Measurements from ENCODE around the gene GHITM.

GHITM gene

GRCh38 chr10:84193846-84194423 lies 54.6 kb downstream of the GHITM start:
- Histone ChIP-seq H3K27me3 (replicated peaks; ENCODE audit: control insufficient read depth, insufficient read depth, low read length) (peaks cover 75% of the 10 kb centered on the region), H3K9ac (ENCODE audit: low read length) (no peak overlapping the region), H3K9me3 (ENCODE audit: control insufficient read depth, low read length) (no peaks in the 10 kb centered on the region), H3K4me1 (ENCODE audit: control insufficient read depth, insufficient read depth, low read length) (no peaks in the 10 kb centered on the region), H3K36me3 (ENCODE audit: control insufficient read depth, insufficient read depth, low read length, severe bottlenecking) (no peaks in the 10 kb centered on the region), H3K4me3 (ENCODE audit: low read length) (peak overlapping the region; percentile 68)
- no peak for DNase-seq (ENCODE audit: low read depth)

- Histone ChIP-seq H3K27me3 (replicated peaks; ENCODE audit: control insufficient read depth, insufficient read depth, low read length) (peaks cover 71% of the 10 kb centered on the region), H3K9ac (ENCODE audit: low read length) (no peak within 1 kb of the TSS), H3K4me3 (ENCODE audit: low read length) (peak within 1 kb of the TSS; percentile 68), H3K9me3 (ENCODE audit: control insufficient read depth, low read length) (no peaks in the 10 kb centered on the region), H3K36me3 (ENCODE audit: control insufficient read depth, insufficient read depth, low read length, severe bottlenecking) (no peaks in the 10 kb centered on the region), H3K4me1 (ENCODE audit: control insufficient read depth, insufficient read depth, low read length) (no peaks in the 10 kb centered on the region)
- DNase-seq (ENCODE audit: low read depth), result peak; percentile 15
These were observed 55.2 kb downstream of the GHITM start, which contains the start of gene CDHR1 for GRCh38 chr10:84194424-84195043. Gene CDHR1 (plus strand): TSS chr10:84194537. CDS start chr10:84194761, 224 bp downstream.

- DNase-seq (ENCODE audit: low read depth), result no peak
- H3K4me3 ChIP-seq (ENCODE audit: low read length), result peak overlapping the region; percentile 68
- peaks cover 72% of the 10 kb centered on the region for H3K27me3 ChIP-seq (replicated peaks; ENCODE audit: control insufficient read depth, insufficient read depth, low read length)
- H3K4me1 ChIP-seq (ENCODE audit: control insufficient read depth, insufficient read depth, low read length), result no peaks in the 10 kb centered on the region
- no peaks in the 10 kb centered on the region for H3K36me3 ChIP-seq (ENCODE audit: control insufficient read depth, insufficient read depth, low read length, severe bottlenecking)
- H3K9me3 ChIP-seq (ENCODE audit: control insufficient read depth, low read length), result no peaks in the 10 kb centered on the region
- H3K9ac ChIP-seq (ENCODE audit: low read length), result no peak overlapping the region
These were observed 55.9 kb downstream of the GHITM start for GRCh38 chr10:84195044-84195830.

DNA sequence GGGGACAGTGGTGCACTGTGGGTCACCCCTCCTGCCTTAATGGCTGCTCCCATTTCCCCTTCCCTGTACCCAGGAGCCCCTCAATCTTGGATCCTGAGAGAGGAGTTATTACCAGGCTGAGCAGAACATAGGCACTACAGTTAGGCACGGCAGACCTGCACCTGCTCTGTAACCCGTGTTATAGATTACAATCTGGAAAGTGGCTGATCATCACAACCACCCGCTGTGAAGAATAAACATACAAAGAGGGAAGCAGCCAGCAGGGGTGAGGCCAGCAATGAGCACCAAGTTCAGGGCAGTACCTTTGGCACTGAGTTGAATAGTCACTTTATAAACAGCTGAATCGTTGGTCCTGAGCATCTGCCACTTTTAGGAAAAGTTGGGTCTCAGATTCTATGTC lies 56.8 kb downstream of the GHITM start:
- Histone ChIP-seq H3K27me3 (replicated peaks; ENCODE audit: control insufficient read depth, insufficient read depth, low read length) (peaks cover 72% of the 10 kb centered on the region), H3K4me3 (ENCODE audit: low read length) (no peak overlapping the region), H3K4me1 (ENCODE audit: control insufficient read depth, insufficient read depth, low read length) (no peaks in the 10 kb centered on the region), H3K9me3 (ENCODE audit: control insufficient read depth, low read length) (no peaks in the 10 kb centered on the region), H3K36me3 (ENCODE audit: control insufficient read depth, insufficient read depth, low read length, severe bottlenecking) (no peaks in the 10 kb centered on the region), H3K9ac (ENCODE audit: low read length) (no peak overlapping the region)
- no peak for DNase-seq (ENCODE audit: low read depth)

- no peak for DNase-seq (ENCODE audit: low read depth)
- Histone ChIP-seq H3K9me3 (ENCODE audit: control insufficient read depth, low read length) (no peaks in the 10 kb centered on the region), H3K36me3 (ENCODE audit: control insufficient read depth, insufficient read depth, low read length, severe bottlenecking) (no peaks in the 10 kb centered on the region), H3K4me1 (ENCODE audit: control insufficient read depth, insufficient read depth, low read length) (no peaks in the 10 kb centered on the region), H3K9ac (ENCODE audit: low read length) (no peak overlapping the region), H3K4me3 (ENCODE audit: low read length) (no peak overlapping the region), H3K27me3 (replicated peaks; ENCODE audit: control insufficient read depth, insufficient read depth, low read length) (peaks cover 71% of the 10 kb centered on the region)
These were observed 57.6 kb downstream of the GHITM start for GRCh38 chr10:84196941-84197340.

DNA sequence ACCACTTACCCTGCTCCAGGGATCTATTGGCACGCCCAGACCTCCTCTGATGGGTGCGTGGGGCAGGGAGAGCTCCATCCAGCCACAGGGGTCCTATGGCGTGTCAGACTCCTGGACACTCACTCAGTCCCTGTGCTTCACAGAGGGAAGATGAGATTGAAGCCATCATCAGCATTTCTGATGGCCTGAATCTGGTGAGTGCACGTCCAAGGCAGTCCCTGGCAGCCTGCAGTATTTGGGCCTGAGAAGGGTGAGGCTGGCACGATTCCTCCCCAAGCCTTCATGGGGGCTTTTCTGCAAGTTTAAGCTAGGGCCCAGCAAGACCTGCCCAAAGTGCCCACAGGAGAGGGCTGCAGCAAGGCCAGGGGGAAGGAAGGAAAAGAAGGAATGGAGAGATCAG lies 58.3 kb downstream of the GHITM start:
- DNase-seq (ENCODE audit: low read depth), result no peak
- no peaks in the 10 kb centered on the region for H3K4me1 ChIP-seq (ENCODE audit: control insufficient read depth, insufficient read depth, low read length)
- H3K27me3 ChIP-seq (replicated peaks; ENCODE audit: control insufficient read depth, insufficient read depth, low read length), result peaks cover 72% of the 10 kb centered on the region
- H3K4me3 ChIP-seq (ENCODE audit: low read length), result no peak overlapping the region
- H3K9me3 ChIP-seq (ENCODE audit: control insufficient read depth, low read length), result no peaks in the 10 kb centered on the region
- H3K9ac ChIP-seq (ENCODE audit: low read length), result no peak overlapping the region
- H3K36me3 ChIP-seq (ENCODE audit: control insufficient read depth, insufficient read depth, low read length, severe bottlenecking), result no peaks in the 10 kb centered on the region

GRCh38 chr10:84198206-84198915 lies 59.1 kb downstream of the GHITM start:
- H3K27me3 ChIP-seq (replicated peaks; ENCODE audit: control insufficient read depth, insufficient read depth, low read length), result peaks cover 69% of the 10 kb centered on the region
- no peak for DNase-seq (ENCODE audit: low read depth)
- H3K4me3 ChIP-seq (ENCODE audit: low read length), result no peak overlapping the region
- no peaks in the 10 kb centered on the region for H3K9me3 ChIP-seq (ENCODE audit: control insufficient read depth, low read length)
- H3K9ac ChIP-seq (ENCODE audit: low read length), result no peak overlapping the region
- H3K4me1 ChIP-seq (ENCODE audit: control insufficient read depth, insufficient read depth, low read length), result no peaks in the 10 kb centered on the region
- no peaks in the 10 kb centered on the region for H3K36me3 ChIP-seq (ENCODE audit: control insufficient read depth, insufficient read depth, low read length, severe bottlenecking)

GRCh38 chr10:84200537-84201243 lies 61.4 kb downstream of the GHITM start:
- H3K4me1 ChIP-seq (ENCODE audit: control insufficient read depth, insufficient read depth, low read length), result no peaks in the 10 kb centered on the region
- DNase-seq (ENCODE audit: low read depth), result no peak
- no peaks in the 10 kb centered on the region for H3K36me3 ChIP-seq (ENCODE audit: control insufficient read depth, insufficient read depth, low read length, severe bottlenecking)
- peaks cover 49% of the 10 kb centered on the region for H3K27me3 ChIP-seq (replicated peaks; ENCODE audit: control insufficient read depth, insufficient read depth, low read length)
- H3K4me3 ChIP-seq (ENCODE audit: low read length), result no peak overlapping the region
- no peak overlapping the region for H3K9ac ChIP-seq (ENCODE audit: low read length)
- no peaks in the 10 kb centered on the region for H3K9me3 ChIP-seq (ENCODE audit: control insufficient read depth, low read length)

DNA sequence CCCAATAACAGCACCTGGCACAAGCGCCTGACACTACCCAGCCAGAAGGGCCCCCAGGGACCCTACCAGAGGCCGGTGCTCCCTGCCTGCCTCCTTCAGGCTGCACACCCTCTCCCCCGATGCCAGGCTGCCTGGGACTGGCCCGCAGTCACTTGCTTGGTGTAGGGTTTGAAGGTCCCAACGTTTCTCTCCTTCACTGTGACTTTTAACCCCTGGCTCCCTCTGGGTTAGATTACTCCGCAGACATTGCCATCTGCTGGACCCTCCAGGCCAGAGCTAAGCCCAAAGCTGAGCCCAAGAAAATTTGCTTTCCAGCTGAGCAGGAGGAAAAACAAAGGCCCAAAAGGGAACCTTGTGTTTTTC lies 61.9 kb downstream of the GHITM start:
- Histone ChIP-seq H3K4me1 (ENCODE audit: control insufficient read depth, insufficient read depth, low read length) (no peaks in the 10 kb centered on the region), H3K9me3 (ENCODE audit: control insufficient read depth, low read length) (no peaks in the 10 kb centered on the region), H3K4me3 (ENCODE audit: low read length) (no peak overlapping the region), H3K27me3 (replicated peaks; ENCODE audit: control insufficient read depth, insufficient read depth, low read length) (peaks cover 44% of the 10 kb centered on the region), H3K9ac (ENCODE audit: low read length) (no peak overlapping the region), H3K36me3 (ENCODE audit: control insufficient read depth, insufficient read depth, low read length, severe bottlenecking) (no peaks in the 10 kb centered on the region)
- DNase-seq (ENCODE audit: low read depth), result no peak

DNA sequence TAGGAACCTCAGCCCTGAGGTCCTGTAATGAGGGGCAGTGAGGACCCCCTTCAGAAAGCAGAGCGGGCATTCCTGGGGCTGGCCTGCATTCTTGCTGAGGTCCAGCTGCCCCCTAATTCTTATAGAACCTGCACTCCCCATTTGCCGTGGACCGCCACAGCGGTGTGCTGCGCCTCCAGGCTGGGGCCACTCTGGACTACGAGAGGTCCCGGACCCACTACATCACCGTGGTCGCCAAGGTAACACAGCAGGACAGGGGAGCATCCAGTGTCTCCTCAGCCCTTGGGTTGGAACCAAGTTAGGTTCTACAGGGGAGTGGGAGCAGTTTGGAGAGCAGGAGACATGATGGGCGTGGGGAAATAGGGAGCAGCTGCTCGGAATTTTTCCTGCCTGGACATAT lies 62.4 kb downstream of the GHITM start:
- Histone ChIP-seq H3K4me1 (ENCODE audit: control insufficient read depth, insufficient read depth, low read length) (no peaks in the 10 kb centered on the region), H3K27me3 (replicated peaks; ENCODE audit: control insufficient read depth, insufficient read depth, low read length) (peaks cover 42% of the 10 kb centered on the region), H3K4me3 (ENCODE audit: low read length) (no peak overlapping the region), H3K9ac (ENCODE audit: low read length) (no peak overlapping the region), H3K36me3 (ENCODE audit: control insufficient read depth, insufficient read depth, low read length, severe bottlenecking) (no peaks in the 10 kb centered on the region), H3K9me3 (ENCODE audit: control insufficient read depth, low read length) (no peaks in the 10 kb centered on the region)
- no peak for DNase-seq (ENCODE audit: low read depth)

DNA sequence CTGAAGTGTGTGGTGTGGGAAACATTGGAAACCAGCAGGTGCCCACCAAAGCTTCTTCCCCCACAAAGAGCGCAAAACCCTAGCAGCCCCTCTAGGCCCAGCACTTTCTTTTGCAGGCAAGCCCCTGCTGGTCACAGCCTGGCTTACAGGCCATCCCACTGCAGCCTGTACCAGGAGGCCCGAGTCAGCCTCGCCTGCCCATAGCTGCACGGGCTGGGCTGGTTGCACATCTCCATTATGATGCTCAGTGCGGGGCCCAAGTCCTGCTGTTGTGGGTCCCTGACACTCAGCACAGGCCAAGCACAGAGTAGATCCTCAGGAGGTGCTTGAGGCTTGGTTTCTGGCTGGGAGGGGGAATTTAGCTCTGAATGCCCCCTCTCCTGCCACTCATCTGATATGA lies 63.0 kb downstream of the GHITM start:
- peaks cover 42% of the 10 kb centered on the region for H3K27me3 ChIP-seq (replicated peaks; ENCODE audit: control insufficient read depth, insufficient read depth, low read length)
- H3K36me3 ChIP-seq (ENCODE audit: control insufficient read depth, insufficient read depth, low read length, severe bottlenecking), result no peaks in the 10 kb centered on the region
- no peaks in the 10 kb centered on the region for H3K9me3 ChIP-seq (ENCODE audit: control insufficient read depth, low read length)
- H3K9ac ChIP-seq (ENCODE audit: low read length), result no peak overlapping the region
- no peak for DNase-seq (ENCODE audit: low read depth)
- no peak overlapping the region for H3K4me3 ChIP-seq (ENCODE audit: low read length)
- no peaks in the 10 kb centered on the region for H3K4me1 ChIP-seq (ENCODE audit: control insufficient read depth, insufficient read depth, low read length)

Data from adipocyte (in vitro differentiated cells).